Upper lobe of right lung (tissue), 1 donor: Measurements from ENCODE around the gene MTHFS. TPM values are rescaled to one million over a fixed set of nuclear protein-coding genes. Genes with fewer than 3 reads are reported as not detected.

Source experiments
- ATAC-seq: fragments of 200-7000 bp; cut with Tn5 transposase; one replicate; pipeline ENCODE4 v1.9.1; 2020; ENCODE audit warnings: mild to moderate bottlenecking, moderate library complexity
- DNase-seq: peaks from one replicate; pipeline ENCODE4 v3.0.0-alpha.2; 2020
- H3K27ac ChIP-seq: fragments of 200-600 bp; one replicate; pipeline ENCODE4 v1.8.0; 2022
- H3K27me3 ChIP-seq: fragments of 200-600 bp; one replicate; pipeline ENCODE4 v1.8.0; 2022; ENCODE audit warnings: mild to moderate bottlenecking
- H3K36me3 ChIP-seq: fragments of 200-600 bp; one replicate; pipeline ENCODE4 v1.8.0; 2022
- H3K4me1 ChIP-seq: fragments of 200-600 bp; one replicate; pipeline ENCODE4 v1.8.0; 2022
- H3K4me3 ChIP-seq: fragments of 200-600 bp; one replicate; pipeline ENCODE4 v1.8.0; 2022; ENCODE audit warnings: mild to moderate bottlenecking
- H3K9me3 ChIP-seq: fragments of 200-600 bp; one replicate; pipeline ENCODE4 v1.8.0; 2022
- CTCF ChIP-seq: fragments of 200-600 bp; IDR thresholded peaks from one replicate; pipeline ENCODE4 v1.8.0; 2022; ENCODE audit warnings: antibody characterized with exemption
- intact Hi-C: fragments of 100-400 bp; cut with DNase I; formaldehyde crosslinking; loops from one replicate; pipeline ENCODE4 v1.11.0; 2022
- total RNA-seq: library from RNA; stranded (reverse); fragmentation: NEBNext Ultra II Directional; extraction: Animal tissue kit (Norgen Biotek cat#: 25700); gene quantifications from one replicate; pipeline ENCODE4 v1.2.1, GENCODE V29; 2021
- donor health status: DM: no; HTN: yes; CAD: no; lungs with severe emphysema.

MTHFS gene
- total RNA-seq, 1 donor from 2014 or later = 40.4 TPM

GRCh38 chr15:79886124-79886523 is 10.7 kb downstream of the MTHFS start:
- Histone ChIP-seq H3K27ac (no peak overlapping the region), H3K36me3 (peaks cover 68% of the 10 kb centered on the region), H3K27me3 (no peaks in the 10 kb centered on the region), H3K4me3 (no peak overlapping the region), H3K9me3 (no peaks in the 10 kb centered on the region), H3K4me1 (no peaks in the 10 kb centered on the region)
- TF ChIP-seq CTCF = no peak
- DNase-seq (no peak), ATAC-seq (no peak)
- intact Hi-C loops = no loop called here

DNA sequence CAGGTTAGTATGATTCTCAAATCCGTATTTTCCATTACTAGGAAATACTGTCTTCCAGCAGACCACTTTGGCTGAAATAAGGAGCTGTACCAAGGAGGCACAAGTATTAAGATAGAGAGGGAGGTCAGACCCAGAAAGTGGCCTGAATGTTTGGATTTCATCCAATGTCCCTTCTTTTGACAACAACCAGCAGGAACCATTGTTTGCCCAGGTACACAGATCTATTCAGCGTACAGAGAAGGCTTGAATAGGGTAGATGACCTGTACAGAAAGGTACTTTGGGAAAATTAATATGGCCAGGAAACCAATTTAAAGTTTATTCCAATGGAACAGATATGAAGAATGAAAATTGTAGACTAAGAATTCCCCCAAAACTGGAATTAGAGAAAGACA is 12.6 kb downstream of the MTHFS start:
- no peak overlapping the region for H3K4me3 ChIP-seq
- H3K27me3 ChIP-seq = no peaks in the 10 kb centered on the region
- ATAC-seq (no peak), DNase-seq (no peak)
- H3K36me3 ChIP-seq = peaks cover 82% of the 10 kb centered on the region
- intact Hi-C loops = no loop called here
- TF ChIP-seq CTCF = no peak
- no peaks in the 10 kb centered on the region for H3K4me1 ChIP-seq
- peaks cover 3% of the 10 kb centered on the region for H3K9me3 ChIP-seq
- H3K27ac ChIP-seq = no peak overlapping the region

- Histone ChIP-seq H3K36me3 (peaks cover 82% of the 10 kb centered on the region), H3K4me1 (no peaks in the 10 kb centered on the region), H3K4me3 (no peak overlapping the region), H3K9me3 (peaks cover 8% of the 10 kb centered on the region), H3K27ac (no peak overlapping the region), H3K27me3 (no peaks in the 10 kb centered on the region)
- TF ChIP-seq CTCF = no peak
- no peak for DNase-seq
- ATAC-seq = no peak
- intact Hi-C loops = no loop called here
Observed at GRCh38 chr15:79883579-79884203, 13.1 kb downstream of the MTHFS start.

- ATAC-seq (no peak), DNase-seq (no peak)
- H3K4me3 ChIP-seq = no peak overlapping the region
- H3K36me3 ChIP-seq = peaks cover 69% of the 10 kb centered on the region
- intact Hi-C loops = no loop called here
- H3K27ac ChIP-seq = no peak overlapping the region
- H3K4me1 ChIP-seq = no peaks in the 10 kb centered on the region
- no peak for TF ChIP-seq CTCF
- H3K9me3 ChIP-seq = peaks cover 26% of the 10 kb centered on the region
- no peaks in the 10 kb centered on the region for H3K27me3 ChIP-seq
Observed at GRCh38 chr15:79881668-79882067, 15.1 kb downstream of the MTHFS start.

DNA sequence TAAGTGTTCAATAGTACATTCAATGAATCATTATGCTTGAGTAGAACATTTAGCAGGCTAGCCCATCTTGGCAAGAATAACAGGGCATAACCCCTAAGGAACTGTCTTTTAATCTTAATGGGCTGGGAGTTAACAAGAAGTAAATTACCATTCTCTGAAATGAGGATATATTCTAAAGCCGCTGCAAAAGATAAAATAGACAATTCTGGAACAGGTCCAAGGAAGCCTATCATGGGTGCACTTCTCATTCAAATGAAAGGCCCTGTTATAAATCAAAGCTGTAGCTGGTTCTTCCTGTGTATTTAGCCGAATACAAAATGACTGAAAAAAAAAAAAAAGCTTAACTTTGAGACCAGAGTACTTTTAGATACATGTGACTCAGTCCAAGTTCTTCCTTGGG is 15.6 kb downstream of the MTHFS start:
- no peak overlapping the region for H3K4me3 ChIP-seq
- H3K9me3 ChIP-seq = peaks cover 26% of the 10 kb centered on the region
- TF ChIP-seq CTCF = no peak
- H3K36me3 ChIP-seq = peaks cover 65% of the 10 kb centered on the region
- ATAC-seq (no peak), DNase-seq (no peak)
- no peak overlapping the region for H3K27ac ChIP-seq
- H3K27me3 ChIP-seq = no peaks in the 10 kb centered on the region
- no peaks in the 10 kb centered on the region for H3K4me1 ChIP-seq
- intact Hi-C loops = no loop called here
